Upper lobe of left lung (tissue), 4 donors: ENCODE measurements around the gene MRPL2.

Source experiments
- POLR2A ChIP-seq, 4 donors: fragments of 450-650 bp; IDR thresholded peaks; one replicate each; pipeline ENCODE4 v1.5.1; 2016 to 2017; ENCODE audit warnings: antibody characterized with exemption in 4 of 4, mild to moderate bottlenecking in 2 of 4
- TF ChIP-seq, protein P1 (sequence below), 6 experiments: fragments of 450-650 bp in 4 of 6; fragments of 200-600 bp in 2 of 6; sonication (generic) in 2 of 6; IDR thresholded peaks; one replicate each; pipeline ENCODE4 v1.5.1; 2016 to 2019; ENCODE audit warnings: antibody characterized with exemption in 6 of 6

DNA sequence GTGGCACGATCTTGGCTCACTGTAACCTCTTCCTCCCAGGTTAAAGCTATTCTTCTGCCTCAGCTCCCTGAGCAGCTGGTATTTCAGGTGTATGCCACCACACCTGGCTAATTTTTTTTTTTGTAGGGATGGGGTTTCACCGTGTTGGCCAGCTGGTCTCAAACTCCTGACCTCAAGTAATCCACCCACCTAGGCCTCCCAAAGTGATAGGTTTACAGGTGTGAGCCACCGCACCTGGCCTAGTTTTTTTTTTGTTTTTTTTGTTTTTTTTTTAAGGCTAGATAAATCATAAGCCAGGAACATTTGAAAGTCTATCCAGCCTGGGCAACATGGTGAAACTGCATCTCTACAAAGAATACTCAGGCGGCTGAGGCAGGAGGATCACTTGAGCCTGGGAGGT is 26.9 kb downstream of the MRPL2 start:
- TF ChIP-seq, protein P1, sequence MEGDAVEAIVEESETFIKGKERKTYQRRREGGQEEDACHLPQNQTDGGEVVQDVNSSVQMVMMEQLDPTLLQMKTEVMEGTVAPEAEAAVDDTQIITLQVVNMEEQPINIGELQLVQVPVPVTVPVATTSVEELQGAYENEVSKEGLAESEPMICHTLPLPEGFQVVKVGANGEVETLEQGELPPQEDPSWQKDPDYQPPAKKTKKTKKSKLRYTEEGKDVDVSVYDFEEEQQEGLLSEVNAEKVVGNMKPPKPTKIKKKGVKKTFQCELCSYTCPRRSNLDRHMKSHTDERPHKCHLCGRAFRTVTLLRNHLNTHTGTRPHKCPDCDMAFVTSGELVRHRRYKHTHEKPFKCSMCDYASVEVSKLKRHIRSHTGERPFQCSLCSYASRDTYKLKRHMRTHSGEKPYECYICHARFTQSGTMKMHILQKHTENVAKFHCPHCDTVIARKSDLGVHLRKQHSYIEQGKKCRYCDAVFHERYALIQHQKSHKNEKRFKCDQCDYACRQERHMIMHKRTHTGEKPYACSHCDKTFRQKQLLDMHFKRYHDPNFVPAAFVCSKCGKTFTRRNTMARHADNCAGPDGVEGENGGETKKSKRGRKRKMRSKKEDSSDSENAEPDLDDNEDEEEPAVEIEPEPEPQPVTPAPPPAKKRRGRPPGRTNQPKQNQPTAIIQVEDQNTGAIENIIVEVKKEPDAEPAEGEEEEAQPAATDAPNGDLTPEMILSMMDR (IDR thresholded peaks at IDR 0.05) = no peak
- no peak for TF ChIP-seq POLR2A (IDR thresholded peaks at IDR 0.05)
